Esophagus muscularis mucosa (tissue), 4 donors: ENCODE results near the gene SHH. TPM values are rescaled to one million over a fixed set of nuclear protein-coding genes. Genes with fewer than 3 reads are reported as not detected.

ENCODE experiments used
- DNase-seq: peaks from one replicate; pipeline ENCODE4 v3.0.0-alpha.2; 2017; ENCODE audit errors: extremely low spot score
- H3K27ac ChIP-seq, 4 donors: fragments of 200-600 bp; sonication (generic); replicated peaks in 1 of 4; 1 replicate in 3 of 4; 2 replicates in 1 of 4; pipeline ENCODE4 v1.5.1; 2016 to 2019; ENCODE audit warnings: mild to moderate bottlenecking in 1 of 4
- H3K27me3 ChIP-seq, 4 donors: fragments of 200-600 bp; sonication (generic); one replicate each; pipeline versions ENCODE4 v1.5.1 to v1.6.0; 2016 to 2019
- H3K36me3 ChIP-seq, 4 donors: fragments of 200-600 bp; sonication (generic); one replicate each; pipeline ENCODE4 v1.5.1; 2016 to 2019
- H3K4me1 ChIP-seq, 4 donors: fragments of 200-600 bp; sonication (generic); one replicate each; pipeline ENCODE4 v1.5.1; 2016 to 2019
- H3K4me3 ChIP-seq, 4 donors: fragments of 200-600 bp; sonication (generic); 1 replicate in 2 of 4; 2 replicates in 2 of 4; pipeline ENCODE4 v1.5.1; 2016 to 2019; ENCODE audit warnings: mild to moderate bottlenecking in 4 of 4, moderate library complexity in 1 of 4
- H3K9me3 ChIP-seq, 4 donors: fragments of 200-600 bp; sonication (generic); 1 replicate in 3 of 4; 2 replicates in 1 of 4; pipeline ENCODE4 v1.5.1; 2016 to 2019
- CTCF ChIP-seq, 3 experiments: fragments of 200-600 bp in 2 of 3; fragments of 450-650 bp in 1 of 3; sonication (generic) in 2 of 3; IDR thresholded peaks; one replicate each; pipeline ENCODE4 v1.5.1; 2017 to 2019; ENCODE audit warnings: antibody characterized with exemption in 3 of 3, mild to moderate bottlenecking in 2 of 3, moderate library complexity in 1 of 3
- EP300 ChIP-seq: sonication (generic); formaldehyde crosslinking; IDR thresholded peaks from one replicate; pipeline ENCODE4 v1.6.1; 2017; ENCODE audit warnings: antibody characterized with exemption
- POLR2A ChIP-seq: fragments of 450-650 bp; IDR thresholded peaks from one replicate; pipeline ENCODE4 v1.6.1; 2017; ENCODE audit warnings: antibody characterized with exemption, moderate library complexity, mild to moderate bottlenecking, low read depth
- POLR2AphosphoS5 ChIP-seq, 2 donors: sonication (generic); formaldehyde crosslinking; IDR thresholded peaks; one replicate each; pipeline ENCODE4 v1.6.1; 2017; ENCODE audit warnings: antibody characterized with exemption in 2 of 2
- WGBS: methylation state at CpG from one replicate; pipeline ENCODE4 v1.1.5; 2018; 5-methylcytosine and 5-hydroxymethylcytosine counted together
- intact Hi-C: fragments of 100-400 bp; cut with DNase I; formaldehyde crosslinking; loops from one replicate; pipeline ENCODE4 v1.15.1; 2023
- total RNA-seq, 4 donors: library from RNA; depleted of rRNA; stranded (reverse); fragments of >200 nt; gene quantifications; one replicate each; pipeline versions ENCODE4 v1.1.0 to v1.2.1, GENCODE V29; 2016

The SHH gene
- total RNA-seq, 4 donors from 2014 or later: not detected

DNA sequence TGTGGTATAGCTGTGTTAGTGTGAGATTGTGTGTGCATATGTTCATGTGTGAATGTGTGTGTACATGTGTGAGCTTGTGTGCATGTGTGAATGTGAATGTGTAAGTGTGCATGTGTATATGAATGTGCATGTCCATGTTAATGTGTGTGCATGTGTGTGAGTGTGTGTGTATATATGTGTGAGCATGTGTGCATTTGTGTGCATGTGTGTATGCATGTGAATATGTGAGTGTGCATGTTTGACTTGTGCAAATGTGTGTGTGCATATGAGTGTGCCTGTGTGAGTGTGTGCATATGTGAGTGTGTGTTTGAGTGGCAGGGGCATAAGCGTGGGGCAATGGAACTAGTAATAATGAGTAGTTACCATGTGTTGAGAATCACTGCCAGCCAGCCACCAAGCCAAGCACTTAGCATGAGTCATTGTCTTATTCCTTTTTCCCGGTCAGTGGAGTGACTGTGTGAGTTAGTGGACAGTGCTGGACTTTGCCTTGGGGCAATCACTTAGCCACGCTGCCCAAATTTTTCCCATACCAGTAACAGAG is 46.3 kb upstream of the SHH start:
- H3K36me3 ChIP-seq: no peaks in the 10 kb centered on the region
- no peak overlapping the region for H3K4me3 ChIP-seq
- WGBS: 63% methylated on average over 3 of the region's 3 CpGs
- H3K27ac ChIP-seq: no peak overlapping the region
- peaks cover 0 to 34% (median 2%) of the 10 kb centered on the region in 4 donors for H3K27me3 ChIP-seq
- H3K4me1 ChIP-seq: peaks cover 0 to 9% (median 1%) of the 10 kb centered on the region in 4 donors
- peak; percentile 78 for DNase-seq
- peaks cover 0 to 16% (median 8%) of the 10 kb centered on the region in 4 donors for H3K9me3 ChIP-seq
- intact Hi-C loops: no loop called here
- no peak for TF ChIP-seq POLR2A
- TF ChIP-seq POLR2AphosphoS5 (IDR thresholded peaks at IDR 0.05): no peak
- TF ChIP-seq EP300: no peak
- TF ChIP-seq CTCF (IDR thresholded peaks at IDR 0.05): no peak

DNA sequence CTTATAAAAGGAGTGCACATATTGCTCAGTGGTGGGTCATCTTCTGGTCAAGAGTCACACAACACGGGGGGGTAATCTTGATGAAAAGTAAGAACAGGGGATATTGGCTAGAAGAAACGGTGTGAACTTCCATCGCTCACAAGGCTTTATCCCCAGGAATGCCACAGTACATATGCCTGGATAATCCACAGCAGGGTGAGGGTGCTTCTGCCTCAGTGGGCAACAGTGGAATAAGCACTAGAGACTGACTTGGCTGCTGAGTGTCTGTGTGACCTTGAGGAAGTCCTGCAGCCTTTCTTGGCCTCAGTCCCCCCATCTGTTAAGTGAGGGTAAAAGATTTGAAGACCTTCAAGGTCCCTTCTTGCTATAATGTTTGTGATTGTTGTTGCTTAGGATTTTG is 44.9 kb upstream of the SHH start:
- no peak for DNase-seq
- 87% methylated on average over 3 of the region's 3 CpGs for WGBS
- TF ChIP-seq EP300: no peak
- no peak for TF ChIP-seq POLR2AphosphoS5 (IDR thresholded peaks at IDR 0.05)
- TF ChIP-seq POLR2A: no peak
- no peak for TF ChIP-seq CTCF (IDR thresholded peaks at IDR 0.05)

DNA sequence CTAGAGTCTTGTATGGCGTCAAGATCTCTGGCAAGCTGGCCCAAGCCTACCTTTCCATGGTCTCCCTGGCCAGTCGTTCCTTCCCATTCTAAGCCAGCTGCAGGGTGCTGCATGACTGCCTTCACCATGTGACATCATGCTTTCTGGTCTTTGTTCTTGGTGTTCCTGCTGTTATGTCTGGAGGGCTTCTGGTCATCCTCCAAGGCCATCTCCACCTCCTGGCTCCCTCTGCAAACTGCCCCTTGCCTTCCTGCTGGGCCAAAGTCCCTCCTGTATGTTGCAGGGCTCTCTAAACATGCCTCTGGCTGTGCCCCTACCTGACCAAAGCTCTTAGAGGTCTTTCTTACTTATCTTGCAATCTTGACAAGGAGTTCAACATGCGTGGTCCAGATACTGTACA is 44.4 kb upstream of the SHH start:
- WGBS: 76% methylated on average over 3 of the region's 3 CpGs
- Histone ChIP-seq H3K9me3 (peaks cover 0 to 16% (median 8%) of the 10 kb centered on the region in 4 donors), H3K4me3 (no peak overlapping the region), H3K27ac (no peak overlapping the region), H3K36me3 (no peaks in the 10 kb centered on the region), H3K27me3 (peaks cover 0 to 32% (median 0%) of the 10 kb centered on the region in 4 donors), H3K4me1 (peaks cover 0 to 9% (median 1%) of the 10 kb centered on the region in 4 donors)
- TF ChIP-seq POLR2A: no peak
- intact Hi-C loops: no loop called here
- DNase-seq: peak; percentile 80

More for the DNA sequence above, 44.9 kb upstream of the SHH start:
- intact Hi-C loops: no loop called here
- Histone ChIP-seq H3K9me3 (peaks cover 0 to 16% (median 8%) of the 10 kb centered on the region in 4 donors), H3K36me3 (no peaks in the 10 kb centered on the region), H3K27ac (no peak overlapping the region), H3K4me3 (no peak overlapping the region), H3K27me3 (peaks cover 0 to 27% (median 0%) of the 10 kb centered on the region in 4 donors), H3K4me1 (peaks cover 0 to 9% (median 1%) of the 10 kb centered on the region in 4 donors)

DNA sequence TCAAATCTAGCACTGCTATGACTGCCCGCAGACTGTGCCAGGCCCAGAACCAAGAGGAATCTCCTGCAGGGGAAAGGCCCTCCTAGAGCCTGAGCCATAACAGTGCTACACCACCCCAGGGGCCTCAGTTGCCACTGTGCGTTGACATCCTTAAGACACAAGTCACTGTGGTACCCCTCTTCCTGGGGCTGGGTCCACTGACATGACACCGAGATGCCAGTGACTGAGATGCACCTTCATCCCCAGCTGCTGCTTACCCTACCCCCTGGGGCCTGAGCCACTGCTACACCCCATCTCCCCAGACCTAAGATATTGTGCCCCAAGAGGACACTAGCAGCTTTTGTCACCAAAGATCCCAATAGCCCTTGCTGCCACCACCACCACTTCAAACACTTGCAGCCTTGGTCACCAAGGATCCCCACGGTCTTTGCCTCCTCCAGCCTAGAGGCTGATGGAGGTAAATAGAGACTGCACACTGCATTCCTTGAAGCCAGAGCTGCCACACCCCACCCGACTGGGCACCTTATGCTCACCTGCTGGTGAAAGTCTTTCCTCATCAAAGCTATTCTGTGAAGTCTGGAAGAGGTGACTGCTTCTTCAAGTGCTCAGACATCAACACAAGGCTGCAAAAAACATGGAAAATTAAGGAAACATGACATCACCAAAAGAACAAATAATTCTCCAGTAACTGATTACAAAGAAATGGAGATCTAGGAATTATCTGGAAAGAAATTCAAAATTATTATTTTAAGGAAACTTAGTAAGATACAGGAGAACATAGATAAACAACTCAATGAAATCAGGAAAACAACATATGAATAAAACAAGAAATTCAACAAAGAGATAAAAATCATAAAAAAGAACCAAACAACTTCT is 40.4 kb upstream of the SHH start:
- peak; percentile 80 for DNase-seq

More for the DNA sequence above, 40.4 kb upstream of the SHH start:
- Histone ChIP-seq H3K27ac (no peak overlapping the region), H3K4me3 (no peak overlapping the region), H3K36me3 (no peaks in the 10 kb centered on the region), H3K9me3 (peaks cover 0 to 16% (median 8%) of the 10 kb centered on the region in 4 donors), H3K27me3 (peaks cover 0 to 35% (median 0%) of the 10 kb centered on the region in 4 donors), H3K4me1 (no peaks in the 10 kb centered on the region)
- TF ChIP-seq CTCF (IDR thresholded peaks at IDR 0.05) (no peak), POLR2A (no peak), EP300 (no peak), POLR2AphosphoS5 (IDR thresholded peaks at IDR 0.05) (no peak)
- WGBS: 65% methylated on average over 2 of the region's 5 CpGs
- intact Hi-C loops: no loop called here
